Sciatic nerve (tissue), 2 donors: ENCODE results near the gene ATF2. TPM values are rescaled to one million over a fixed set of nuclear protein-coding genes. Genes with fewer than 3 reads are reported as not detected.

Experiments
- ATAC-seq: fragments of 200-7000 bp; cut with Tn5 transposase; one replicate; pipeline ENCODE4 v1.9.1; 2020; ENCODE audit warnings: mild to moderate bottlenecking, moderate library complexity
- DNase-seq: peaks from one replicate; pipeline ENCODE4 v3.0.0-alpha.2; 2020; ENCODE audit warnings: low spot score
- intact Hi-C: fragments of 100-400 bp; cut with DNase I; formaldehyde crosslinking; loops from one replicate; pipeline ENCODE4 v1.14.2; 2022
- total RNA-seq: library from RNA; stranded (reverse); fragmentation: NEBNext Ultra II Directional; extraction: Animal tissue kit (Norgen Biotek cat#: 25700); gene quantifications from one replicate; pipeline ENCODE4 v1.2.1, GENCODE V29; 2021
- donor health status: DM: no; HTN: no; CAD: no.
- donor health status: DM: no; HTN: no; CAD: no.

ATF2 gene
- total RNA-seq, 1 donor from 2014 or later = 71.1 TPM

DNA sequence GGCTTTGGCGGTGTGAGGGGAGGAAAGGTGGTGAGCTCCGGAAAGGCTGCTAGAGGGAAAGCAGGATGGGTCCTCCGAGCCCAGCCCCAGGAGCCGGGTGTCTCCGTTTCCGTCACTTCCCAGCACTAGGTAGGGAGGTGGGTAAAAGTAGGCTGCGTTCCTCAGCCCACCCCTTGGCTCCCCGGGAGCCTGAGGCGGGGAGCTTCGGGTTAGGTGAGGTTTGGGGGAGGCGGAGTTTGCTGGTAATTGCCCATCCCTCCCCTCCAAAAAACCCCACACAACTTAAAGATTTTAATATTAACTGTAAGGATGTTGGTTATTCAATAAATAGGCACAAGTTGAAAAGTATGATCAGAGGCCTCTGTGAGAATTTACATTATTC is 552 bp upstream of the ATF2 start:
- DNase-seq = no peak
- no peak for ATAC-seq
- intact Hi-C loops = no loop called here

DNA sequence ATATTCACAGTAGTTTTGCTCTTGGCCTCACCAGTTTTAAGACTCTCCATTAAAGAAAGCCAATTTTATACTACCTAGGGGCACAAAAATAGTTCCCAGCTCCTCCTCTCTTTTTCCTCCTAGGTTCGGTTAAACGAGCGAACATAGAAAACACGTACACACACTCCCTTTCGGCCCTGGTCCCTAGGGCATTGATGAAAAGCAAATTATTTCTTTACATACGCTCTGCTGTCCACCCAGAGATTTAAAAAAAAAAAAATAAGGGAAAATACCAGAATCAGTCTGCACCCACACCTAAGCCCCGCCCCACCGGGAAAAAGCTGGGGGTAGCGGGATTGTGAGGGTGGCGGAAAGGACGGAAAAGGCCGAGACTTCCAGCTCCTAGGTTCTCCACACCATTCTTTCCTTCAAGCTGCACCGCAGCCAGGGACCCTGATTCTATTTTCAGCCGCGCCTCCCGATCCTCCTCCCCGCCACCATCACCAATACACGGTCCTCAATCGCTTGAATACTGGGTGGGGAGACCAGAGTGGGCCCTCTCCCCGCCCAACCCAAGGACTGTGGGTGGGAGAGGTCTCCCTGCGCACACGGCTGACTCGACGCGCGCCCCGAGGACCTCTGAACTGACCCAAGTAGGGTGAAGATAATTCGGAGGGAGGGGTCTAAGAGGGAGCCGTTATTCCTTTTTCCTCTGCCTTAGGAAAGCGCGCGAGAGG is 769 bp downstream of the ATF2 start:
- intact Hi-C loops = no loop called here
- ATAC-seq (peak; percentile 12), DNase-seq (peak; percentile 71)

- ATAC-seq = no peak
- intact Hi-C loops = no loop called here
- DNase-seq = no peak
Observed at GRCh38 chr2:175166216-175166824, 1.7 kb downstream of the ATF2 start.

- ATAC-seq (no peak), DNase-seq (no peak)
- intact Hi-C loops = no loop called here
Observed at GRCh38 chr2:175164235-175164634, 3.8 kb downstream of the ATF2 start.

DNA sequence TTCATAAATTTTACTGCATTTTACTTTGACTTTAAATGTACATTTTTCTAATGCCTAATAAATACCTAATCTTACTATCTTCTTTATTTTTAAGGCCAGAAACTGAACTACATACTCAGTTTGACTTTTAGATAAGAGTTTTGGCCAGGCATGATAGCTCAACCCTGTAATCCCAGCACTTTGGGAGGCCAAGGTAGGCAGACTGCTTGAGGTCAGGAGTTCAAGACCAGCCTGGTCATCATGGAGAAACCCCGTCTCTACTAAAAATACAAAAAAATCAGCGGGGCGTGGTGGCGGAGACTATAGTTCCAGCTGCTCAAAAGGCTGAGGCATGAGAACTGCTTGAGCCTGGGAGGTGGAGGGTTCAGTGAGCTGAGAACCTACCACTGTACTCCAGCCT is 9.1 kb downstream of the ATF2 start:
- no peak for ATAC-seq
- intact Hi-C loops = no loop called here
- no peak for DNase-seq

DNA sequence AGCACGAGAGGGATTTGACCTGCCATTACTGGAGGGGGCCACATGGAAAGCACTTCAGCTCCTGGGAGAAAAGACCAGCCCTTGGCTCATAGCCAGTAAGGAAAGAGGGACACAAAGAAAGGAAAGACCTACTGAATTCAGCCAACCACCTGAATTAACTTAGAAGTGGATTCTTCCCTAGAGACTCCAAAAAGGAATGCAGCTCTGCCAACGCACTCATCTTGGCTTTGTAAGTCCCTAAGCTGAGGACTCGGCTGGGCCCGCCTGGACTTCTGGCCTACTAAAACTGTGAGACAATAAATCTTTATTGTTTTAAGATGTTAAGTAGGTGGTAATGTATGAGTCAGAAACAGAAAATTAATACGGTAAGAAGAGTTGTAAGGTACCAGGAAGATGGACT is 11.5 kb downstream of the ATF2 start:
- intact Hi-C loops = no loop called here
- ATAC-seq (peak; percentile 13), DNase-seq (no peak)

DNA sequence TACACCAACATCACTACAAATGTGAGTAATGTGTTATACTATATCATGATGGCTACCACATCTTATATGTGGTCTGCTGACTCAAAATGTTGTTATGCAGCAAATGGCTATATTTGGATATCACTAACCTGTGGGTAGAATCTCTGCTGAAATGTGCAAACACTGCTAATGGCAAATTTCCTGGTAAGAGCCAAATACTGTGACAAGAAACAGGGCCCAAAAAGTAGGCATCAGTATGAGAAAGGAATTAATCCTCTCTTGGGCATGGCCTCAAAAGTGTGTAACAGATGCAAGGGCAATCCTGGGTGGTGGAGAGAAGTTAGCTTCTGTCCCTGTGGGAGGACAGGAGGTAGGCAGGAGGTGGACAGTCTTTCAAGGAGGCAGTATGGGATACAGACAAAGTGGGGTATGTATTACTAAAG is 13.3 kb downstream of the ATF2 start:
- DNase-seq (no peak), ATAC-seq (no peak)
- intact Hi-C loops = no loop called here

GRCh38 chr2:175152242-175152641 is 15.8 kb downstream of the ATF2 start:
- DNase-seq = no peak
- intact Hi-C loops = no loop called here
- ATAC-seq = no peak

- no peak for ATAC-seq
- intact Hi-C loops = no loop called here
- DNase-seq = no peak
Observed at GRCh38 chr2:175151791-175152190, 16.2 kb downstream of the ATF2 start.

- ATAC-seq = no peak
- no peak for DNase-seq
- intact Hi-C loops = no loop called here
Observed at GRCh38 chr2:175147186-175147585, 20.8 kb downstream of the ATF2 start.

DNA sequence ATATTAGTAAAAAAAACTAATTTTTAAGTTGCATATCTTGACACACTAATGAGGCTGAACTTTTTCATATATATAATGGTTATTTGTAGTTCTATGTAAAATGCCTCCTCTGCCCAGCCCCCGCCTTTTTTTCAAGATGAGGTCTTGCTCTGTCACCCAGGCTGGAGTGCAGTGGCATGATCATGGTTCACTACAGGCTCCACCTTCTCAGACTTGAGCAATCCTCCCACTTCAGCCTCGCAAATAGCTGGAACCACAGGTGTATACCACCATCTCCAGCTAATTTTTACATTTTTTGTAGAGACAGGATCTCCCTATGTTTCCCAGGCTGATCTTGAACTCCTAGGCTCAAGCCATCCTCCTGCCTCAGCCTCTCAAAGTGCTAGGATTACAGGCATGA is 24.3 kb downstream of the ATF2 start:
- no peak for DNase-seq
- ATAC-seq = no peak
- intact Hi-C loops = no loop called here

DNA sequence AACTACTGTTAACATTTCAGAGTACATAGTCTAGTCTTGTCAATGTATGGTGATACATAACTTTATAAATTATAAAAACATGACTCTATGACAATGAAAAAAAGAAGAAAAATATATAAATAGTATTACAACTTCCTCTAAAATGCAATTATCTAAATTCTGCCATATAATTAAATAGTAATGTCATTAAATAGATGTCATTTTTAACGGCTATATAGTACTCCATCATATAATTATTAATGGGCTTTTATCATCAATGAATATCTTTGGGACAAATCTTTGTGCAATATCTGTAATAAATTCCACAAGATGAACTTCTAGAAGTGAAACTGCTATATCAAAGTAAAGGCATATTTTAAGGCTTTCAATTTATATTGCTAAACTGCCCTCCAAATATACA is 24.8 kb downstream of the ATF2 start:
- ATAC-seq = no peak

DNA sequence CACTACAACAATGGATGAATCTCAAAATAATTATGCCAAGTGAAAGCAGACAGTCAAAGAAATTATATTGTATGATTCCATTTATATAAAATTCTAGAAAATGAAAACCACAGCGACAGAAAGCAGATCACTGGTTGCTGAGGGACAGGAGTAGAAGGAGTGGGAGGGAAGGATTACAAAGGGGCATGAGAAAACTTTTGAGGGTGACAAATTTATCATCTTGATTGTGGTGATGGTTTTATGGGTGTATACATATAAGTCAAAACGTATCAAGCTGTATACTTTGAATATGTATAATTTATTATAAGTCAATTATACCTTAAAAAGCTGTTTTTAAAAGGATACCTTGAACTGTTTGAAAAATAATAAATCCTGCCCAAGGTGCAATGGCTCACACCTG is 27.7 kb downstream of the ATF2 start:
- intact Hi-C loops = no loop called here
- DNase-seq (no peak), ATAC-seq (no peak)

More for the DNA sequence above, 24.8 kb downstream of the ATF2 start:
- no peak for DNase-seq
- intact Hi-C loops = no loop called here

- ATAC-seq (no peak), DNase-seq (no peak)
- intact Hi-C loops = no loop called here
Observed at GRCh38 chr2:175137793-175138192, 30.2 kb downstream of the ATF2 start.

DNA sequence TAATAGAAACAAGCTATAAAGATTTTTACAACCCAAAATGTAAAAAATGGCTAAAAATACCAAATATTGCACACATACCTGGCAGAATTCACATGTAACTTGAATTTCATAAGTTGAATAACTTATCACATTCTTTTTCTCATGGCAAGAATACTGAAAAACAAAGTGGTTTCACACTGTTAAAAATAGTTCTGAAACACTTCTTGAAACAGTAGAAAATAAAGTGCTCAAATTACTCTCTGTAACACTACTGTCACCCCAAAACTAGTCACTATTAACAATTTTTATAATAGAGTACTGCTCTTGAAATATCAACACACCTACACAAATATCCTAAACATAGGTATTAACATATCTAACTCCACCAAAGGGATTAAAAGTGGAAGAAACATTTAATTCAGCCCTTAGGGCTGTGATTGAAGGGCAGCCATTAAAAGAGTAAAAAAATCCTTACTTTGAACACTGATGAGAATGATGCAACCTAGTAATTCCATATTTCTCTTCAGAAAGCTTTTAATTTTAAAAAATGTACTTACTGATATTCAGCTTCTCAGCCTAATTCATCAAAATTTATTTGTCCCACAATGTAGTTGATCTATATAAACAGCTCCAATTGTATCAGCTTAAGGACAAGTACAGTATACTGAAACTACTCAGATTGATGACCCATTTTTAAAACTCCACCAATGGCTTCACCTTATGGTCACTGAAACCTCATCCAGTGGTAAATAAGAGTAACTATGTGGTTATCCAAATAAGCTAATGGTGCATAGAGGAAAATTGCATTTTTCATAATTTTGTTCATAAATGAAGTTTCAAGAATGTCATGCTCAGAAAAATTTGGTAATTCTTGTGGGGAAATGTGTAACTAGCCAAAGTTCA is 31.4 kb downstream of the ATF2 start:
- ATAC-seq (no peak), DNase-seq (no peak)
- intact Hi-C loops = no loop called here

DNA sequence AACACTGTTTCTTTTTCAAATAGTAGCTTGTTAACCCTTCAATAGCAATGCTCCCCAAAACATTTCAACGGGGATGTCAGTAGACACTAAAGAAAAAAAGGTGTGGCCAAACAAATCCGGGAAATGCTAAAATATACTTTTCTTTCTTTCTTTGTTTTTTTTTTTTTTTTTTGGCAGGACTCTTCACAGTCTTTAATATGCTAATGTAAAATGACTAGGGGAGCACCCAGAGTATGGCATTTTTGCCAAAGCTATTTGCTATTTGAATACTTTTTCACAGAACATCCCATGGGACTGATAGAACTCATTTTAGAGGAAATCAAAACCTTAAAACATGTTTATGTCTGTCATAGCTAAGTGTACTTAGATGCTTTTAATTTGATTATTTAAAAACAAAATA is 32.1 kb downstream of the ATF2 start:
- intact Hi-C loops = no loop called here
- DNase-seq (no peak), ATAC-seq (no peak)

DNA sequence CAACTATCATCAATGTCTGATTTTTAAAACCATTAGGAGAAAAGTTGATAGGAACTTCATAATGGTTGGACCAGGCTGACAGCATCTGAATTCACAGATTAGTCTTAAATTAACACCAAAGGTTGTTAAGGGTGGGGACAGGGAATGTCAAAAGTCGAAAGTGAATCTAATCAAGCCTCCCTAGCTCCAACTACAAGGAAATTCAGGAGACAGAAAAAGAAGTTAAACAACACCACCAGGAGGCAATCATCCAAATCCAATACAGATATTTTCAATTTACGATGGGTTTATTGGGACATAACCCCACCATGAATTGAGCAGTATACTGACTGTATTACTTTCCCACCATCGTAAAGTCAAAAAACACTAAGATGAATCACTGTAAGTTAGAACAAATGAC is 32.8 kb downstream of the ATF2 start:
- ATAC-seq (no peak), DNase-seq (no peak)
- intact Hi-C loops = no loop called here

DNA sequence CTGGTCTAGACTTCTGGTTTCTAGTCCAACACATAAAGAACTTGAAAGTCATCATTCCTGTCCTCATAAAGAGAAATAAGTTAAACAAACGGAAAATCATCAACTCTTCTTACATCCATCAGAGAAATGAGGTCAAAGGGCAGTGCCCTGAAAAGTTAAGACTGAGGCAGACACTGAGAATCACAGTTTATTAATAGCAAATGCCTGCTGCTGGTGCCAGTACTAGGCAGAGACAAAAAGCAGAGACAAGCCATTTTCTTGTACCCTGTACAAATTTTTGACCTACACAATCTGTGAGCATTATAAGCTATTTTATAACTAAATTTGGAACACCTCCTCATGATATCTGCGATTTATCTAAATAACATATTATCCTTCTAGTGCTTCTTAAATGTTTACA is 36.8 kb downstream of the ATF2 start:
- intact Hi-C loops = no loop called here
- ATAC-seq = no peak
- DNase-seq = no peak

DNA sequence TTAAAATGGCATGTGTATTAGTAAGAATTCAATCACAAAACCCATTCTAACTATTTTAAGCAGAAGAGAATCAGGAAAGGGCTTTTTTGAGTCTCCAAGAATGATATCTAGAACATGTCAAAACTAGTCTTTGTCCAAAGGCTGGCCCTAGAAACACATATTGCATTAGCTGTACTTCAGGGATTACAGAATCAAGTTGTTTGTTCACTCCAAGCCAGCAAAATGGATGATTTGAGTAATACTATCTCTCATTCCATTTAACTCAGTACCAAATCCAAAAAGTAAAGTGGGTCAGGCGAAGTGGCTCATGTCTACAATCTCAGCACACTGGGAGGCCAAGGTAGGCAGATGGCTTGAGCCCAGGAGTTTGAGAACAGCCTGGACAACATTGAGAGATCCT is 41.3 kb downstream of the ATF2 start:
- no peak for DNase-seq
- ATAC-seq = peak; percentile 44

DNA sequence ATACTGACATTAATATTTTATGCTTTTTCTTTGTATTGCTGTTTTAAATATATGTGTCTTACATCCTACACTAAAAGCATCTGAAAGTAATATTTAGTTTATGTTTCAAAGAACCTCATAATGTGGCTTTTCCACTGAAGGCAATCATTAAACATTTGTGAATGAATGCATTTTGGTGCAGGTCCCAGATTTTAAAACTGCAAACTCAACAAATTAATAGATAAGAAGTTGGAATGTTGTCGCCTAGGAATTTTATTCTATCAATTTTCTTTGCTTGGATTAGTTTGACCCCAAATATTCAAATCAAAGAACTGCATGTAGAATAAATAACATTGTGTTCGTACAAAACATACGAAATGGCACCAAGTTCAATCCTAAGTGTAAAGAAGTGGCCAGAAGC is 44.7 kb downstream of the ATF2 start:
- intact Hi-C loops = no loop called here
- no peak for DNase-seq
- ATAC-seq = no peak

More for the DNA sequence above, 41.3 kb downstream of the ATF2 start:
- intact Hi-C loops = no loop called here
